ENCODE data around the gene ATG2B. TPM values are rescaled to one million over a fixed set of nuclear protein-coding genes. Genes with fewer than 3 reads are reported as not detected.

ATG2B gene
- total RNA-seq, 1 donor from 2014 or later: 20.1 TPM

GRCh38 chr14:96268431-96269358 is 94.4 kb downstream of the ATG2B start:
- DNase-seq: peak; percentile 15

DNA sequence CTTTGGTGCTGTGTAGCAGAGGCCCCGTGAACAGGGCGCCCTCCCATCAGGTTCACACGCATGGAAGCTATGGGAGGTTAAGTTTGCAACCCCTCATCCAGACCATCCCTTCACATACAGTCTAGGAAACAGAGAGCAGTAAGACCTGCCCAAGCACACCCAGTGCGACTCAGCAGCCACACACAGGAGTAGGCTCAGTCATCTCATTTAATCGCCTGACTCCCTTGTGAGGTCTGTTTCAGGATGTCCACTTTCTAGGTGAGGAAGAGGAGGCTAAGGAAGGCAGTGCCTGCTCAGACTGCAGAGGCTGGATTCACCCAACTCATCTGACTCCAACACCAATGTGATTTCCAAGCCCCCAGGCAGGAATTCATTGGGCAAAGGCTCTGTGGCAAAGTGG is 95.2 kb downstream of the ATG2B start:
- no peak for DNase-seq

DNA sequence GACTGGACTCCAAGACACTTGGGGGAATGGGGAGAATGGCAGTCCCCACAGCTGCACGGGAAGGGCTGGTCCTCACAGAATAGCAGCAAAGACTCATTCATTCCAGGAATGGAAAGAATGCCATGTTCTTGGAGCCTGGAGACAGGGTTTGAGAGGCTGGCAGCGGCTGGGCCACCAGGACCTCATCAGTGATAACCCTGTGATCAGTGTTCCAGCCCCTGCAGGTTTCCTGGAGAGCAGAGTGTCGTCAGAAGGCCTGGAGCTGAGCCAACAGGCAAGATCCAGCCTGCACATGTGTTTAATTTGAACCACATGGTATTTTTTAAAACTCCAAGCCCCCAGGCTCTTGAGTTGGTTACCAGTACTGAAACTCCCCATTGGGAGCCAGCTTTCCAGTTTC is 95.8 kb downstream of the ATG2B start:
- peak; percentile 12 for DNase-seq

- no peak for DNase-seq
Measured at GRCh38 chr14:96265383-96266095, 97.6 kb downstream of the ATG2B start.

DNA sequence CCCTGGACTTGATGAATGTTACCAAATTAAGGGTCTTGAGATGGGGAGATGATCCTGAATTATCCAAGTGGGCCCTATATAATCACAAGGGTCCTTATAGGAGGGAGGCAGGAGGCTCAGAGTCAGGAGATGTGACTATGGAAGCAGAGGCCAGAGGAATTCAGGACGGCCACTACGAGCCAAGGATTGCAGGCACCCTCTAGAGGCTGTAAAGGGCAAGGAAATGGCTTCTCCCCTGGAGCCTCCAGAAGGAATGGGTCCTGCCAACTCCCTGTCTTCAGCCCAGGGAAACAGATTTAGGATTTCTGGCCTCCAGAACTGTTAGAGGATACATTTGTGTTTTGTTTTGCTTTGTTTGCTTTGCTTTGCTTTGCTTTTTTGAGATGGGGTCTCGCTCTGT is 98.3 kb downstream of the ATG2B start:
- no peak for DNase-seq

DNA sequence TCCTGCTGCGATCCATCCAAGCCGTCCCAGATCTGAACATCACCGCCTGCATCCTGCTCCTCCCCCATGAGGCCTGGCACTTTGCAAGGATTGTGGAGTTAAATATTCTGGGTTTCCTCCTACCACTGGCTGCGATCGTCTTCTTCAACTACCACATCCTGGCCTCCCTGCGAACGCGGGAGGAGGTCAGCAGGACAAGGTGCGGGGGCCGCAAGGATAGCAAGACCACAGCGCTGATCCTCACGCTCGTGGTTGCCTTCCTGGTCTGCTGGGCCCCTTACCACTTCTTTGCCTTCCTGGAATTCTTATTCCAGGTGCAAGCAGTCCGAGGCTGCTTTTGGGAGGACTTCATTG is 99.0 kb downstream of the ATG2B start:
- DNase-seq: no peak

- DNase-seq: no peak
Measured at GRCh38 chr14:96263347-96264199, 99.6 kb downstream of the ATG2B start.

- DNase-seq: no peak
Measured at GRCh38 chr14:96261772-96262655, 101.1 kb downstream of the ATG2B start.

GRCh38 chr14:96261053-96261452 is 102.1 kb downstream of the ATG2B start:
- no peak for DNase-seq

GRCh38 chr14:96260341-96260821 is 102.8 kb downstream of the ATG2B start:
- DNase-seq: no peak

GRCh38 chr14:96257900-96258299 is 105.2 kb downstream of the ATG2B start:
- DNase-seq: no peak

DNA sequence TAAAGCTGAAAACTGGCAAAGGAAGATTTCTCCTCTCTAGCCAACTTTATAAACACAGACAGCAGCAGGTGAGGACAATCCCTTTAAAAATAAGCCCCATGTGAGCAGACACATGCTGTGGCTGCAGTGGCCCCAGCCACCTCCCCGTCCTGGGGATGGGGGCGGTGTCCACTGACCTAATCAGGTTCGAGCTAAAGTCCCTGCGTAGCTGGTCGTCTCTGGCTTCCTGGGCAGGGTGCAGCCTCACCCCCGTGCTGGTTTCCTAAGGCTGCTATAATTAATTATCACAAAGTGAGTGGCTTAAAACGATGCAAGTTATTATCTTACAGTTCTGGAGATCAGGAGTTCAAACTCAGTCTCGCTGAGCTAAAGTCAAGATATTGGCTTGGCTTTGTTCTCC is 106.1 kb downstream of the ATG2B start:
- DNase-seq: no peak

- DNase-seq: peak; percentile 10
Measured at GRCh38 chr14:96256407-96256806, 106.7 kb downstream of the ATG2B start.

GRCh38 chr14:96255501-96256366 is 107.4 kb downstream of the ATG2B start, which contains the start of gene BDKRB1:
TSS of gene BDKRB1 (plus strand) at chr14:96256210. CDS start at chr14:96263683, 7,473 bp downstream.
- no peak for DNase-seq

DNA sequence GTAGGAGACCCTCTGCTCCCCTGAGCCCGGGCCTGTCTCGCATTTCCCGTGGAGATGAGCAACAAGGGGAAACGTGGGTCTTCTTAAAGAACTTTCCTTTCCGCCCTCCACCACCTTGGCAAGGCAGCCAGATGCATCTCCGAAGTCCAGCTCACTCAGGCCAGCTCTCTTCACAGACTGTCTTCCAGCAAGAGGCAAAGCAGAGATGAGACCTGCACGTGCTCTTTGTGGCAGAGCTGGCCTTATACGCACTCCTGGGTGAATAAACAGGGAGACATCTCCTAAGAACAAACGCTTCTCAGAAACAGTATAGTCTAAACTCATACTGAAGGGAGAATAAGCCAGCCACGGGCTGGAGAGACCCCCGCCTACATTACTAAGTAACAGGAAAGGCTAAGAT is 108.5 kb downstream of the ATG2B start:
- no peak for DNase-seq

GRCh38 chr14:96252999-96253539 is 110.1 kb downstream of the ATG2B start:
- DNase-seq: no peak

DNA sequence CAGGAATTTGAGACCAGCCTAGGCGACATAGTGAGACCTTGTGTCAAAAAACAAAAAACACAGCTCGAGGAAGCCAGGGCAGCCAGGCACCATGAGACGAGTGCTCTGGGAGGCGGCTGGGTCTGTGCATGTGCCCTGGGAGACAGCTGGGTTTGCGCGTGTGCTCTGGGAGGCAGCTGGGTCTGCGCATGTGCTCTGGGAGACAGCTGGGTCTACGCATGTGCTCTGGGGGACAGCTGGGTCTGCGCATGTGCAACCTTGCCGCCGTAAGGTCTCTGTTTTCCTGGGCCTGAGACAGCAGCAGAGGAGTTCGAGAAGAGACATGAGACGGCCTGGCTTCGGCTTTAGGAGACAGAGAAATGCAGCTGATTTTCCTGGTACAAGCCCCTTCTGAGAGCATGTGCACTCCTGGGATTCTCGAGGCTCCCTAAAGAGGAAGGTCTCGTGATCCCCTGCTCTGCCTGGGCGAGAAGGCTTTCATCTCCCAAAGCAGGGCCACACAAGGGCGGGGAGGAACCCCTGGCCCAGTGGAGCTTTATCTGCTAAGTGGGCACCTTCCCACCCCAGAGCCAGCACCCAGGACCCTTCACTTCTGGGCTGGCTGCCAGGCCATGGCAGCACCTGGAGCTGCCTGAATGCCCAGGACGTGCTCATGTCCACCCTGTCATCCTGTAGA is 110.7 kb downstream of the ATG2B start:
- DNase-seq: no peak

- no peak for DNase-seq
Measured at GRCh38 chr14:96251656-96252155, 111.4 kb downstream of the ATG2B start.

GRCh38 chr14:96250485-96250884 is 112.7 kb downstream of the ATG2B start:
- DNase-seq: no peak

- no peak for DNase-seq
Measured at GRCh38 chr14:96249029-96249428, 114.1 kb downstream of the ATG2B start.
